GM15510 (cell line): Measurements from ENCODE around the gene LIG1.

Experiments
- POLR2A ChIP-seq: IDR thresholded peaks from 3 replicates; pipeline ENCODE4 v1.6.1; 2011; ENCODE audit warnings: borderline replicate concordance; ENCODE audit not compliant: insufficient read length; ENCODE audit errors: extremely low read depth

Gene LIG1

DNA sequence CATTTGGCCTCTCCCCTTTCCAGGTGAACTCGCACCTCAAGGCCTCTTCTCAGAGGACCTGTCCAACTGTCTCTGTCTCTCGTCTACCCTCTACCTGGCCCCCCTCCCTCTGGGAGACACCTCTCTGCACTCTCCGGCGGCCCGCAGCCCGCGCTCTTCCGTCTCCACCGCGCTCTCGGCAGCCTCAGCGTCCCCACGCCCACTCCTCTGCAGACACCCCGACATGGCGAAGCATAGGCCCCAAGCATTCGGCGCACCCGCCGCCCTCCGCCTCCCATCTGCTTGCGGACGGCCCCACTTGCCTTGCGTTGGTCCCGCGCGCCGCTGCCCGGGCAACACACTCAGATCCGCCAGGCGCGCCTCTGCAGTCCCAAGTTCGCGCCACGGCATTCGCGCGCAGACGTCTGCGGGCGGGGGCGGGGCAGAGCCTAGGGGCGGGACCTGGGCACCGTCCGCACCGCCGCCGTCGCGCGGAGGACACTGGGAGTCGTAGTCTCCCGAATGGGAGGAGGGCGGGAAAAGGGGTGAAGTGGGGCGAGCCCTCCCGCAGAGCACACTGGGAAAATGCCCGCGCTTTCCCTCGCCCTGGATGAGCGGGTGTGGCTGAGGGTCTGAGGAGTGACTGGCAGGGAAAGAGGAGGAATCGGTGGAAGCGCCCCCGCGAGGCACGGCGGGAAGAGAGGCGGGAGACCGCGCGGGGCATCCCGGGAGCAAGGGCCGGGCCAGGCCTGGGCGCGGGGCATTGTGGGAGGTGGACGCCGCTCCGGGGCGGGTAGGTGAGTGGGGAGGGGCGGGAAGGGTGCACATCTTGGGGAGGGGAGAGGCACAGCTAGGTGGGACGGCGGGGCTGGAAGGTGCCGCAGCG, at the start of gene LIG1, which contains the start of gene ZSWIM9:
LIG1 (minus strand) TSS at position 406 of the 865 bp plus-strand sequence. CDS start 4,778 bp downstream, outside the sequence.
ZSWIM9 (plus strand) TSS at position 742 of the 865 bp plus-strand sequence. CDS start 1,123 bp downstream, outside the sequence.
- peak; percentile 57 for TF ChIP-seq POLR2A

DNA sequence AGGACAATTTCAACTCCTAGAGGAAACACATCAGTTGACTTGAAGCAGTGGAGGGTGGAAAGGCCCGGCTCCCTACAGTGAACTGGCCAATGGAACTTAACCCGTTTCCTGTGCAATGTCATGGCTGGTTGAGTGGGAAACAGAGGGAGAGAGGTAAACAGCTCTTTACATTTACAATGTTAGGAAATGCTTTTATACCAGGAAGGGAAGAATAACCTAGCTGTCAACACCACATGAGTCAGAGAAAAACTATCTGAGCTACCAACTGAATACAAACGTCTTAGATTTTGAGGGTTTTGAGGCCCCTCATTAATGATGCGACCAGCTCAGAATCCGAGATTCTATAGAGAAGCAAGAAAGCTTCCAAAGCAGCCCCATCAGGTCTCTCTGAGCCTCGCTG, 48.9 kb upstream of the LIG1 start:
- TF ChIP-seq POLR2A, result no peak

DNA sequence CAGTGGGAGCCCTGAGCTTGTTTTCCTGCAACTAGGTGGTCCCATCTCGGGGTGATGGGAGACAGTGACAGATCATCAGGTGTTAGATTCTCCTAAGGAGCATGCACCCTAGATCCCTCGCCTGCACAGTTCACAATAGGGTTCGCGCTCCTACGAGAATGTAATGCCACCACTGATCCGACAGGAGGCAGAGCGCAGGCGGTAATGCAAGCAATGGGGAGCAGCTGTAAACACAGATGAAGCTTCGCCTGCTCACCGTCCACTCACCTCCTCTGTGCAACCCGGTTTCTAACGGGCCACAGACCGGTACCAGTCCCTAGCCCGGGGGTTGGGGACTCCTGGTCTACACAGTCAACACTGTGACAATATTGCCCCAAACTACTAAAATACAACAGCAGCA, 46.8 kb upstream of the LIG1 start:
- TF ChIP-seq POLR2A, result no peak

DNA sequence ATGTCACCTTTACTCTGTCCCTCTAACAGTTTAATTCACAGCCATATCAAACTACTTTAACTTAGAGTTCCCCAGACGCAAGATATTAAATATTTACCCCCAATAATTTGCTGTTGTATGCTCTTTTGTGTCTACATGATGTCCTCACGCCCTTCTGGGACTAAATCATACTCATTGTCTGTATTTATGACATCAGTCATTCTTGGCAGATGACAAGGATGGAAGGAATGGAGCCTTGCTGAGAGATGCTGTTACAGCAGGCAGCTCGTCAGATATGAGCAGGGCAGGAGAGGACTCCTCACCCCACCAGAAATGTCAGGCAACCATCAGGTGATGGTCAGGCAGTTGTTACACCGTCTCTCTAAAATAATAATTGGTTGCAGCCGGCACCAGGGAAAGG, 43.8 kb upstream of the LIG1 start:
- no peak for TF ChIP-seq POLR2A

DNA sequence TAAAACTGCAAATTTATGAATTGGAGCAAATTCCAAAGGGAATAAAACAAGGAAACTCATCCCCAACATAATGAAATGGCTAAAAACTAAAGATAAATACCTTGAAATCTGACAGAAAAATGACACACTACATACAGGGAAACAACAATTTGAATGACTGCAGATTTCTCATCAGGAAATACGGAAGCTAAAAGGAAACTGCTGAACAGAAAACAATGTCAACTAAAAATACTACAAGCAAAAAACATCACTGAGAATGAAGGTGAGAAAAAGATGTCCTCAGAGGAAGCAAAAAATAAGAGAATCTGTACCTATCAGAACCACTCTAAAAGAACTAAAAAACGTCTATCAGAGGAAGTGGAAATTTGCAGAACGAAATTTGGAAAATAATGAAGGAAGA, 39.9 kb upstream of the LIG1 start:
- no peak for TF ChIP-seq POLR2A

DNA sequence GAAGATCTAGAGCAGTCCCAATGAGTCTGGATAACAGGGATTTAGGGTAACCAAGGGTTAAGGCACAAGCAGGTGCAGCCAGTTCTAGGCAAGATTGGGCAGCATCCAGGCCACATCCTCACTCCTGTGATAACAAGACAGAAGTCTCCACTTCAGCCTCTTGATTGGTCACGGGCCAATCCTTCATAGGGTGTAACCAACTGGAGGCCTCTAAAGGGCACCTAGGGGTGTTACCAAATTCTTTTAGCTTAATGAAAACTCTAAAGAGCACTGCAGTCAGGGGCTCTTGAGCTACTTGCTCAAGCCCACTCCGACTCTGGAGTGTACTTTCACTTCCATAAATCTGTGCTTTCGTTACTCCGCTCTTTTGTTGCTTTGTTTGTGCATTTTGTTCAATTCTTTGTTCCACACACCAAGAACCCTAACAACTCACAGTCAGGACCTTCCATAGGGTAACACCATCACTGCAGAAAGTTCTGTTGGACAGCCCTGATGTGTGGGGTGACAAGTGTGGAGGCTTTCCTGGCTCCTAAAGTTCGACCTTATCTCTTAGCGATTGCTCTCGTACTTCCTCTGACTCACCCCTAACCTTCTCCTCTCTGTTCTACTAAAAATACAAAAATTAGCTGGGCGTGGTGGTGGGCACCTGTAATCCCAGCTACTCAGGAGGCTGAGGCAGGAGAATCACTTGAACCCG, 36.4 kb upstream of the LIG1 start:
- no peak for TF ChIP-seq POLR2A

DNA sequence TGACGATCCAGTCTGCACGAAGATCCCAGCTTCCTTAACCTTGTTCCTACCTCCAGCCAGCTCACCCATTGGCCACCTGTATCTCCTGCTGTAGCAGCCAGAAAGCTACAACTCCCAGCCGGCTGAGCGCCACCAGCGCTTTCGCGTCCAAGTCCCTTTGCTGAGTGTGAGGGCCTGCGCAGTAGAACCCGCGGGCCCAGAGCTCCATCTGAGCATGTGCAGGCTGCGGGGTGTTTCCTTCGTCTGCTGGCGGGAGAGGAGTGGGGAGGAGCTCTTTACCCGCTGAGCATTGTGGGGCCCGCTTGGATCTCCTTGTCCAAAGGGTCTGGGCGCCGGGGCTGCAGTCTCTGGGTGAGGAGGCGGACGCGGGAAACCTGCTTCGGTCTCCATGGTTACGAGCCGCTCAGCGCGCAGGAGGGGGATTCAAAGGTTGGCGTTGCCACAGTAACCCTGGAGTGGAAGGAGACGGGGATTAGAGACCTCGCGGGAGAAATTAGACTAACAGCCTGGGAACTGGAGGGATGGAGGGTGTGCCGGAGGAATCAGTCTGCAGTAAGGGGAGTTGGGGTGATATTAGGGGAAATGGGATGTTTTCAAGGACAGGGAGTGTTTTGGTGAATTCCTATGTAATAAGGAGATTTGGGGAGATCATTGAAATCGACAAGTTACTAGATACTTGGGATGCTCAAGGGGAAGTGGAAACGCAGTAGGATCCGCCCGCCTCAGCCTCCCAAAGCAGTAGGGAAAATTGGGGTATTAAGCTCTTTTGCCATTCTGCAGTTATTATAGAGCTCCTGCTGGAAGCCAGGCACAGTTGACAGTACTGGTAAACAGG, 33.9 kb upstream of the LIG1 start:
- peak; percentile 89 for TF ChIP-seq POLR2A

DNA sequence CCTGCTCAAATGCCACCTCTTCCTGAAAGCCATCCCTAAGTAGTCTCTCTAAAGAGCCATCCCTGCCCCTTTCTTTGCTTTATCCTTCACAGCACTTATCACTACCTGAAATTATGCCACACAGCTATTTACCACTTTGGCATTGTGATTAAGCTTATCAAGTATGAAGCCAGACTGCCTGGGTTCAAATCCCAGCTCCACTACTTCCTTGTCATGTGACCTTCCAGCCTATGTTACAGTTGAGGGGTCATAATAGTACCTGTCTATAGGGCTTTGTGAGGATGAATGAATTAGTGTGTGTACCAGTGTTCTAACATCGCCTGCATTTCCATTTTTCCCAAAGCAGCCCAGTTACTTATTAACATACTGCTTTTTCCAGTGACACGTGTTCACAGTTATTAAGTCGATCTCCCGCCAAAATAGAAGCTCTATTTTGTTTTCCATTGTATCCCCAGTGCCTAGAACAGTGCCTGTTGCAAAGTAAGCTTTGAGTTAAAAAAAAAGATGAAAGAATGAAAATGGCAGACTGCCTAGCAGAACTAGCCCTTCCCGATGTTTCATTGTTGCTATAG, 33.2 kb upstream of the LIG1 start:
- no peak for TF ChIP-seq POLR2A

DNA sequence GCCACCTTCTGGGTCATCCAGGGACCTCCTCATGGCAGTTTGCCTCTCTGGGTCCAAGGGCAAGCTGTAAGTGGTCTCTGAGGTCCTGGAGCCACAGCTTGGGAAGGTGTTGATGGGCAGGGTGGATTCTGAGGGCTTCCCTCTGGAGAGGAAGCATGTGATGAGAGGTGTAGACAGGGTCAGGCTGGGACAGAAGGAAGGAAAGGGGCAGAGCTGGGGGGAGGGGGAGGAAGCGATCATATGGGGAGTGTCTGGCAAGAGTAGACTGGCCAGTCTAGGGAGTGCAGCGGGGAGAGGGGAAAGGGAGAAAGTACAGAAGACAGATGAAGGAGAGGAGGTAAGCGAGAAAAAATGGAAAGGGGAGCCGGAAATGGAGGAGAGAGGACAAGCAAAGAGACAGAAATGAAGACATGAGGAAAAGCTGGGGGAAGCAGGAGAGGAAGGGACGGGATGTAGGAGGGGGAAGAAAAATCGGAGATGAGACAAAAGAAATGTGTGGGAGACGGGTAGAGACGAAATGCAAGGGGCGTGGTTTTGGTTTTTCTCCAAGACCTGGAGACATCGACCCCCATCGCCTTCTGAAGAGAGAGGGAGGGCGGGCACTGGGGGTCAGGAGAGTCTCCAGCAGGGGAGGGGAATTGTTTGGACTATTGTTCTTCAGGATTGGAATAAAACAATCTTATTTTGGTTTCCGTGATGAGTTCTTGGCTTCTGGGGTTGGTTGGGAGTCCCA, 27.0 kb upstream of the LIG1 start:
- no peak for TF ChIP-seq POLR2A

DNA sequence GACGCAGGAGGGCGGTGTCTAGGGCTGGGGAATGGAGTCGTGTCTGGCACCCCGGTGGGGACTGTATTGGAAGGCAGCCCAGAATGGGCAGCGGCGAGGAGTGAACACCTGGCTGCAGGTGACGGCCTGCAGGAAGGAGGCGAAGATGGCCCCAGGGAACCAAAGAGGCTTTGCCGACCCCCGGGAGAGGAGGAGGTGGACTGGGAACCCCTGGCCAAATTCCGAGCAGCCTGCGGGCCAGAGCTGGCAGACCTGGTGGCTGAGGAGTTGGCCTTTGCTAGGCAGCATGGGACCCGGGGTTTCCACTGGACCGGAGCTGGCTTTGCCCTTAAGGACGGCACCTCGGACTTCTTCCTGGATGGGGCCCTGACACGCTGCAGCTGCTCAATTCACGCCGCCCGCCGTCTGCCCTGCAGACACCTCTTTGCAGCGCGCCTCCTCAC, 26.2 kb upstream of the LIG1 start:
- no peak for TF ChIP-seq POLR2A

DNA sequence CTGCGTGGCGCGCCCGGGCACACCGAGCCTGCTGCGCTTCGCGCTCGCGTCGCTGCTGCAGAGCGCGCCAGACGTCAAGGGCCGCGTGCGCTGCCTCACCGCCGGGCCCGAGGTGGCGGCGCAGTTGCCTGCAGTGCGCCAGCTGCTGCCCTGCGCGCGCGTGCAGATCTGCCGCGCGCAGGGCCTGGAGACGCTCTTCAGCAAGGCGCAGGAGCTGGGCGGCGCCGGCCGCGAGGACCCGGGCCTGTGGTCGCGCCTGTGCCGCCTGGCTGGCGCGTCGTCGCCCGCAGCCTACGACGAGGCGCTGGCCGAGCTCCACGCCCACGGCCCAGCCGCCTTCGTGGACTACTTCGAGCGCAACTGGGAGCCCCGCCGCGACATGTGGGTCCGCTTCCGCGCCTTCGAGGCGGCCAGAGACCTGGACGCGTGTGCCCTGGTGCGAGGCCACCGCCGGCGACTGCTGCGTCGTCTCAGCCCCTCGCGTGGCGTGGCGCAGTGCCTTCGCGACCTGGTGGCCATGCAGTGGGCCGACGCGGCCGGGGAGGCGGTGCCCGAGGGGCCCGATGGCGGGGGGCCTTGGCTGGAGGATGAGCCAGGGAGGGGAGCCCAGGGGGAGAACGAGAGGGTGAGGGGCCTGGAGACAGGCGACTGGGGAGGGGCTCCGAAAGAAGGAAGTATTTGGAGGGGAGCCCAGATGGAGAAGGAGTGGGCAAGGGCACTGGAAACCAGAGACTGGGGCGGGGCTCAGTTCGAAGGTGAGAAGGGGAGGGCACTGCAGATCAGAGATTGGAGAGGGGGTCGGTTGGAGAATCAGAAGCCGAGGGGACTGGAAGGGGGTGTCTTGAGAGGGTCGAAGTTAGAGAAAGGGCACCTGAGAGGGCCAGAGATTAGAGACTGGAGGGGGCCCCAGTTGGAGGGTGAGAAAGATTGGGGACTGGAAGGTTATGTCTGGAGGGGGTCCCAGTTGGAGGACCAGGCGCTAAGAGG, 25.0 kb upstream of the LIG1 start:
- no peak for TF ChIP-seq POLR2A

DNA sequence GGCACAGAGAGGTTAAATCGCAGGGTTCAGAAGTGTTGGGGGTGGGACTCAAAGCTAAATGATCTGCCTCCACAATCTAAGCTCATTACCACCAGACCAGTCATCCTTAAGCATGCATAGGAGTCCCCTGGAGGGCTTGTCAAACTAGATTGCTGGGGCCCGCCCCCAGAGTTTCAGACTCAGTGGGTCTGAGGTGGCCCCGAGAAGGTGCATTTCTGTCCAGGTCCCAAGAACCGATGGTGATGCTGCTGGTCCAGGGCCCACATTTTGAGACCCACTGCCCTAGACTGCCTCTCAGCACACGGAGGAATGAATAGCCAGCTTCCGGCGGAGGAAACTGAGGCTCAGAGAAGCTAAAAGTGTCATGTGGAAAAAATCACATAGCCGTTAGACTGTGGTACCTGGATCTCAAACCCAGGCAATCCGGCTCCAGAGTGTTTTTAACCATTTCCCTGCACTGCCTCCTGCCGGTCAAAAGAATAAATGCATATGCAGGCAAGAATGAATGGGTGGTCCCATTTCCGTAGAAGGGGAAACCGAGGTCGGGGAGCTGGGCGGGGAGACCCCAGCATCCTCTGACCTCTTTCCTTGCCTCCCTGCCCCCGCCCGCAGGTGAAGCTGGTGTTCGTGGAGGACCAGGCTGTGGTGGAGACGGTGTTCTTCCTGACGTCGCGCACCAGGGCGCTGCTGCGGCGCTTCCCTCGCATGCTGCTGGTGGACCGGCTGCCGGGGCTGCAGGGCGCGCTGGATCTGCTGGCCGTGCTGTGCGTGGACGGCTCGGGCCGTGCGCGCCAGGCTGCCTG, 24.1 kb upstream of the LIG1 start:
- no peak for TF ChIP-seq POLR2A
